ENCODE measurements around the gene ABCC10. TPM values are rescaled to one million over a fixed set of nuclear protein-coding genes. Genes with fewer than 3 reads are reported as not detected.
"Not testable (repeated sequence)": the region's sequence is repeated elsewhere in the genome, so short reads cannot be mapped to it uniquely, and the experiment has no call there.

ABCC10 gene
- total and polyA plus RNA-seq, 5 experiments from 2014 or later, result 9.6 to 72.6 (median 15.9) TPM

GRCh38 chr6:43460032-43460431 is 32.7 kb downstream of the ABCC10 start:
- Mint-ChIP-seq H3K36me3 (no peaks in the 10 kb centered on the region), H3K27ac (peak overlapping the region in 1 of 10 donors; percentile 2), H3K4me3 (no peak overlapping the region), H3K9me3 (no peaks in the 10 kb centered on the region), H3K27me3 (peaks cover 7 to 30% (median 16%) of the 10 kb centered on the region in 5 donors), H3K4me1 (peaks cover 8 to 17% (median 11%) of the 10 kb centered on the region in 4 donors)
- POLR2A ChIA-PET, result no interaction called here
- no peak for ATAC-seq
- DNase-seq, result no peak

- H3K27me3 Mint-ChIP-seq, result peaks cover 14 to 39% (median 23%) of the 10 kb centered on the region in 5 donors
- H3K9me3 Mint-ChIP-seq, result no peaks in the 10 kb centered on the region
- no peak for ATAC-seq
- peaks cover under 1 to 2% (median 1%) of the 10 kb centered on the region in 4 donors for H3K4me1 Mint-ChIP-seq
- DNase-seq, result no peak
- no peaks in the 10 kb centered on the region for H3K36me3 Mint-ChIP-seq
- no peak overlapping the region for H3K4me3 Mint-ChIP-seq
- H3K27ac Mint-ChIP-seq, result peak overlapping the region in 1 of 10 donors; percentile 19
- POLR2A ChIA-PET, result no interaction called here
Observed at GRCh38 chr6:43461936-43462335, 34.6 kb downstream of the ABCC10 start.

GRCh38 chr6:43464337-43464736 is 37.0 kb downstream of the ABCC10 start:
- Mint-ChIP-seq H3K4me3 (no peak overlapping the region), H3K27ac (no peak overlapping the region), H3K9me3 (no peaks in the 10 kb centered on the region), H3K4me1 (peaks cover 0 to 2% (median 0%) of the 10 kb centered on the region in 4 donors), H3K27me3 (peaks cover 20 to 63% (median 31%) of the 10 kb centered on the region in 5 donors), H3K36me3 (no peaks in the 10 kb centered on the region)
- ATAC-seq, result no peak
- DNase-seq, result no peak
- POLR2A ChIA-PET, result interaction anchor here (0.7 kb wide), 1 partner anchor 53 kb away, joined by 4 read pairs; no protein-coding TSS in a partner anchor

- H3K4me3 Mint-ChIP-seq, result no peak overlapping the region
- POLR2A ChIA-PET, result interaction anchor here (0.9 to 1.6 kb wide), 2 partner anchors 10 to 11 kb away, joined by 3 to 5 read pairs; partner anchors contain the start of gene TJAP1
- H3K9me3 Mint-ChIP-seq, result no peaks in the 10 kb centered on the region
- peak overlapping the region in 1 of 10 donors; percentile 40 for H3K27ac Mint-ChIP-seq
- peaks cover 0 to 2% (median 0%) of the 10 kb centered on the region in 4 donors for H3K4me1 Mint-ChIP-seq
- ATAC-seq (no peak), DNase-seq (no peak)
- peaks cover 20 to 67% (median 33%) of the 10 kb centered on the region in 5 donors for H3K27me3 Mint-ChIP-seq
- no peaks in the 10 kb centered on the region for H3K36me3 Mint-ChIP-seq
Observed at GRCh38 chr6:43465948-43466347, 38.6 kb downstream of the ABCC10 start.

- DNase-seq, ATAC-seq, H3K4me1 Mint-ChIP-seq, H3K27ac Mint-ChIP-seq, POLR2A ChIA-PET, H3K36me3 Mint-ChIP-seq, H3K4me3 Mint-ChIP-seq, H3K9me3 Mint-ChIP-seq: not testable (repeated sequence)
- H3K27me3 Mint-ChIP-seq, result peaks cover 17 to 59% (median 30%) of the 10 kb centered on the region in 5 donors
Observed at GRCh38 chr6:43467265-43467664, 39.9 kb downstream of the ABCC10 start.

- H3K36me3 Mint-ChIP-seq, result no peaks in the 10 kb centered on the region
- ATAC-seq (no peak), DNase-seq (no peak)
- POLR2A ChIA-PET, result interaction anchor here (0.6 kb wide), 1 partner anchor 1107 kb away, joined by 4 read pairs; no protein-coding TSS in a partner anchor
- H3K9me3 Mint-ChIP-seq, result no peaks in the 10 kb centered on the region
- peaks cover 16 to 54% (median 25%) of the 10 kb centered on the region in 5 donors for H3K27me3 Mint-ChIP-seq
- peak overlapping the region in 2 of 10 donors; percentile 31 to 42 for H3K27ac Mint-ChIP-seq
- H3K4me1 Mint-ChIP-seq, result no peaks in the 10 kb centered on the region
- no peak overlapping the region for H3K4me3 Mint-ChIP-seq
Observed at GRCh38 chr6:43467752-43468151, 40.4 kb downstream of the ABCC10 start.

GRCh38 chr6:43468240-43468639 is 40.9 kb downstream of the ABCC10 start:
- Mint-ChIP-seq H3K36me3 (no peaks in the 10 kb centered on the region), H3K4me1 (no peaks in the 10 kb centered on the region), H3K4me3 (no peak overlapping the region), H3K27me3 (peaks cover 14 to 50% (median 21%) of the 10 kb centered on the region in 5 donors), H3K9me3 (no peaks in the 10 kb centered on the region), H3K27ac (no peak overlapping the region)
- ATAC-seq (no peak), DNase-seq (no peak)
- POLR2A ChIA-PET, result interaction anchor here (0.6 kb wide), 1 partner anchor 1108 kb away, joined by 4 read pairs; no protein-coding TSS in a partner anchor

GRCh38 chr6:43468748-43469681 is 41.7 kb downstream of the ABCC10 start:
- ATAC-seq, result no peak
- POLR2A ChIA-PET, result no interaction called here
- peaks cover 14 to 46% (median 21%) of the 10 kb centered on the region in 5 donors for H3K27me3 Mint-ChIP-seq

GRCh38 chr6:43469947-43470346 is 42.6 kb downstream of the ABCC10 start:
- Mint-ChIP-seq H3K4me1 (no peaks in the 10 kb centered on the region), H3K27ac (no peak overlapping the region), H3K4me3 (no peak overlapping the region), H3K36me3 (no peaks in the 10 kb centered on the region), H3K27me3 (peaks cover 14 to 44% (median 19%) of the 10 kb centered on the region in 5 donors), H3K9me3 (no peaks in the 10 kb centered on the region)
- ATAC-seq, result no peak
- POLR2A ChIA-PET, result interaction anchor here (0.5 to 1.4 kb wide), 4 partner anchors 9 to 92 kb away, joined by 3 read pairs; no protein-coding TSS in a partner anchor
- DNase-seq, result no peak

More at GRCh38 chr6:43468748-43469681, 41.7 kb downstream of the ABCC10 start:
- H3K9me3 Mint-ChIP-seq, result no peaks in the 10 kb centered on the region
- H3K4me1 Mint-ChIP-seq, result no peaks in the 10 kb centered on the region
- peak overlapping the region in 1 of 10 donors; percentile 18 for H3K27ac Mint-ChIP-seq
- no peak overlapping the region for H3K4me3 Mint-ChIP-seq
- H3K36me3 Mint-ChIP-seq, result no peaks in the 10 kb centered on the region
- DNase-seq, result no peak

- no peak for DNase-seq
- Mint-ChIP-seq H3K27me3 (peaks cover 9 to 34% (median 19%) of the 10 kb centered on the region in 5 donors), H3K27ac (no peak overlapping the region), H3K4me1 (peaks cover 0 to under 1% (median 0%) of the 10 kb centered on the region in 4 donors), H3K36me3 (no peaks in the 10 kb centered on the region), H3K9me3 (no peaks in the 10 kb centered on the region), H3K4me3 (no peak overlapping the region)
- no peak for ATAC-seq
- POLR2A ChIA-PET, result interaction anchor here (0.7 to 1.4 kb wide), 2 partner anchors 36 to 1712 kb away, joined by 3 read pairs; no protein-coding TSS in a partner anchor
Observed at GRCh38 chr6:43471399-43471798, 44.1 kb downstream of the ABCC10 start.

GRCh38 chr6:43472515-43472914 is 45.2 kb downstream of the ABCC10 start:
- ATAC-seq (no peak), DNase-seq (no peak)
- Mint-ChIP-seq H3K4me1 (peaks cover 7 to 12% (median 10%) of the 10 kb centered on the region in 4 donors), H3K36me3 (no peaks in the 10 kb centered on the region), H3K4me3 (no peak overlapping the region), H3K27me3 (peaks cover 6 to 29% (median 14%) of the 10 kb centered on the region in 5 donors), H3K9me3 (no peaks in the 10 kb centered on the region), H3K27ac (no peak overlapping the region)
- POLR2A ChIA-PET, result interaction anchor here (1.1 to 1.3 kb wide), 2 partner anchors 42 to 45 kb away, joined by 3 read pairs; partner anchors contain the start of gene ABCC10

- Mint-ChIP-seq H3K4me1 (peaks cover 16 to 36% (median 34%) of the 10 kb centered on the region in 4 donors), H3K27me3 (peaks cover 0 to 2% (median 0%) of the 10 kb centered on the region in 5 donors), H3K27ac (peak overlapping the region in 4 of 10 donors; percentile 29 to 100 (median 31)), H3K36me3 (no peaks in the 10 kb centered on the region), H3K4me3 (no peak overlapping the region), H3K9me3 (no peaks in the 10 kb centered on the region)
- no peak for ATAC-seq
- DNase-seq, result no peak
- POLR2A ChIA-PET, result interaction anchor here (0.6 kb wide), 1 partner anchor 19 kb away, joined by 3 read pairs; no protein-coding TSS in a partner anchor
Observed at GRCh38 chr6:43475516-43475915, 48.2 kb downstream of the ABCC10 start.
